ENCODE results near the gene IDS.
"Not testable (repeated sequence)": the region's sequence is repeated elsewhere in the genome, so short reads cannot be mapped to it uniquely, and the experiment has no call there.

IDS gene
- long read RNA-seq, donor 1, full-length matches to known transcripts, result 10 of 10 reads
- long read RNA-seq, donor 1, partial matches to known transcripts, result 0 of 10 reads
- long read RNA-seq, donor 1, other reads (novel, unspliced or antisense), result 0 of 10 reads
- long read RNA-seq, donor 2, full-length matches to known transcripts, result 4 of 4 reads
- long read RNA-seq, donor 2, partial matches to known transcripts, result 0 of 4 reads
- long read RNA-seq, donor 2, other reads (novel, unspliced or antisense), result 0 of 4 reads
- long read RNA-seq, donor 3, full-length matches to known transcripts, result 6 of 6 reads
- long read RNA-seq, donor 3, partial matches to known transcripts, result 0 of 6 reads
- long read RNA-seq, donor 3, other reads (novel, unspliced or antisense), result 0 of 6 reads
- long read RNA-seq, donor 4, full-length matches to known transcripts, result 10 of 10 reads
- long read RNA-seq, donor 4, partial matches to known transcripts, result 0 of 10 reads
- long read RNA-seq, donor 4, other reads (novel, unspliced or antisense), result 0 of 10 reads
- long read RNA-seq, donor 5, full-length matches to known transcripts, result 4 of 4 reads
- long read RNA-seq, donor 5, partial matches to known transcripts, result 0 of 4 reads
- long read RNA-seq, donor 5, other reads (novel, unspliced or antisense), result 0 of 4 reads
- long read RNA-seq, donor 6, full-length matches to known transcripts, result 9 of 9 reads
- long read RNA-seq, donor 6, partial matches to known transcripts, result 0 of 9 reads
- long read RNA-seq, donor 6, other reads (novel, unspliced or antisense), result 0 of 9 reads
- long read RNA-seq, donor 7, full-length matches to known transcripts, result 7 of 7 reads
- long read RNA-seq, donor 7, partial matches to known transcripts, result 0 of 7 reads
- long read RNA-seq, donor 7, other reads (novel, unspliced or antisense), result 0 of 7 reads
- long read RNA-seq, donor 8, full-length matches to known transcripts, result 7 of 7 reads
- long read RNA-seq, donor 8, partial matches to known transcripts, result 0 of 7 reads
- long read RNA-seq, donor 8, other reads (novel, unspliced or antisense), result 0 of 7 reads

- peak; percentile 78 for DNase-seq
These were observed at the start of gene IDS for GRCh38 chrX:149504915-149505651. TSS of gene IDS (minus strand) at chrX:149505306. CDS start at chrX:149505137, 169 bp downstream.

DNA sequence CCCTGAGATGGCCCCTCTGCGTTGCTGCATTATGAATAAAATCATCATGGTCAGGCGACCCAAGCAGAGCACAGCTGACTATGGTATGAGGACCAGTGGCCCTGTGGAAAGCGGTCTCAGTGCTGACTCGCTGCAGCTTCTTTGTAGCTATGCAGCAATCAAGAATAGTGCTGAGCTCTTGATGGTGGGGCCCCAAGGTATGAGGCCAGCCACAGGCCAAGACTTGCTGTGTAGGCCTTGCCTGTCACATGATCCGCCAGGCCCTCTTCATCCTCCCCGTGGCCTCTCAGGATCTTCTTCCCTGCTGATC lies 46.8 kb upstream of the IDS start:
- not testable (repeated sequence) for DNase-seq

- DNase-seq, result not testable (repeated sequence)
These were observed 46.3 kb upstream of the IDS start for GRCh38 chrX:149551245-149551938.

GRCh38 chrX:149550454-149550853 lies 45.3 kb upstream of the IDS start:
- not testable (repeated sequence) for DNase-seq

GRCh38 chrX:149549701-149550100 lies 44.6 kb upstream of the IDS start, which contains the start of gene HSFX3:
TSS of gene HSFX3 (minus strand) at chrX:149549924. CDS start at chrX:149549852, 72 bp downstream.
- not testable (repeated sequence) for DNase-seq

GRCh38 chrX:149547782-149548181 lies 42.7 kb upstream of the IDS start:
- not testable (repeated sequence) for DNase-seq

DNA sequence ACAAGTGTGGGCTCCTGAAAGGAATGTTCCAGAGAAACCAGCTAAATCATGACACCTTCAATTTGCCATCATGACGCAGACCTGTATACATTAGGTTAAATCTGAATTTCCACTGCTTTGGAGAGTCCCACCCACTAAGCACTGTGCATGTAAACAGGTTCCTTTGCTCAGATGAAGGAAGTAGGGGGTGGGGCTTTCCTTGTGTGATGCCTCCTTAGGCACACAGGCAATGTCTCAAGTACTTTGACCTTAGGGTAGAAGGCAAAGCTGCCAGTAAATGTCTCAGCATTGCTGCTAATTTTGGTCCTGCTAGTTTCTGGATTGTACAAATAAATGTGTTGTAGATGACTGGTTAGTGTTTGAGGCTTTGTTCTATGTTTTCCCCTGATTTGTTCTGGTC lies 41.9 kb upstream of the IDS start:
- DNase-seq, result not testable (repeated sequence)

- not testable (repeated sequence) for DNase-seq
These were observed 40.7 kb upstream of the IDS start for GRCh38 chrX:149545545-149546543.

DNA sequence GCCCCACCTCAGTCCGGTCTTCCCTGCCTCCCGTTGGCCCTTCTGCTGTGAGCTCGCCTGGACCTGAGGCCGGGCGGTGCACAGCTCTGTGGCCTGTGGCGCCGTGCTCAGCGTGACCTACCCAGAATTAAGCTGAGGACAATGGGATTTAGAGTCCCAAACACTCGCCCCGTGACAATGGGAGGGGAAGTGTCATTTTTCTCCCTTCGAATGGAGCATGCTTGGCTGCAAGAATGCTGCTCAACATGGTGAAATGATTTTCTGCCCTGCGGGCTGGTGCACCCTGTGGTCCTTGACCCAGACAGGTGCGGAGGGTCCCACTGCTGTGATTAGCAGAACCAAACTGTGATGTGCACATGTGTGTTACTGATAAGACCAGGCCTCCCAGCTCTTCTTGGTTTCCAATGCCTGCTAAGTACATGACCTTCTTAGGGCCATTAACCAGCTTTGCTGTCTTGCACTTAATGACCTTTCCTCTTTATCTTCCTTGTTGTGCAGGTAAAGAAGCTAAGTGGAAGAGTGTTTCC lies 36.5 kb upstream of the IDS start:
- no peak for DNase-seq

GRCh38 chrX:149540621-149541520 lies 35.8 kb upstream of the IDS start, which contains the start of gene EOLA1:
TSS of gene EOLA1 (plus strand) at chrX:149541012. CDS start at chrX:149545631, 4,619 bp downstream.
- DNase-seq, result peak; percentile 84

- no peak for DNase-seq
These were observed 35.1 kb upstream of the IDS start for GRCh38 chrX:149540131-149540620.

- DNase-seq, result peak; percentile 85
These were observed 34.4 kb upstream of the IDS start for GRCh38 chrX:149539283-149540130.

- not testable (repeated sequence) for DNase-seq
These were observed 32.4 kb upstream of the IDS start for GRCh38 chrX:149537474-149537873.

- not testable (repeated sequence) for DNase-seq
These were observed 30.0 kb upstream of the IDS start for GRCh38 chrX:149534926-149535602.

- DNase-seq, result not testable (repeated sequence)
These were observed 28.9 kb upstream of the IDS start for GRCh38 chrX:149533999-149534398.

GRCh38 chrX:149532868-149533267 lies 27.8 kb upstream of the IDS start:
- DNase-seq, result not testable (repeated sequence)

DNA sequence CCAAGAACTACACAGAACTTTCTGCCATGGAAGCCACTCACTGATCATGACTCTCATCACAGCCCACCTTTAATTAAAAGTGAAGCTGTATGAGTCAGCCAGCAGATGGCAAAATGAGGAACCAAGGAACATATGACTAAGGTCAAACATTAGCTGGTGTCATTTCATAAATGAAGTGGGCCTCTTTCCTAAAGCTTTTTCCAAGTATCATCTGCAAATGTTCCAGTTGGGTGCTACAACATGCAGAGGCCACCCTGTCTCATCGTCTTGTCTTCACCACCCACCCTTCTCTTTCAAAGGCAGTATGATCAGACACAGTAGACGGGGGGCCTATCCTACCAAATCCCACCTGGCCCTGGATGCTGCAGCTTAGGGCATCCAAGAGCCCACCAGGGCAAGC lies 26.5 kb upstream of the IDS start:
- no peak for DNase-seq

Data from right kidney (tissue), 9 donors.